Measurements from ENCODE around the gene CDC27. TPM values are rescaled to one million over a fixed set of nuclear protein-coding genes. Genes with fewer than 3 reads are reported as not detected.

Gene CDC27
- total and polyA plus RNA-seq, 2 donors (not counting 1 experiment from before 2014, with no cell fraction given): 20.5 to 90.7 TPM

- WGBS (ENCODE audit: insufficient coverage): 1% methylated on average over 15 of the region's 22 CpGs
These were observed 89.6 kb downstream of the CDC27 start for GRCh38 chr17:47099451-47099986.

More at GRCh38 chr17:47099451-47099986, 89.6 kb downstream of the CDC27 start:
- peaks cover 13 to 33% of the 10 kb centered on the region in 2 donors for H3K4me1 ChIP-seq (ENCODE audit: control insufficient read depth in 2 of 2, insufficient read depth in 2 of 2, low read length in 2 of 2)
- H3K9me3 ChIP-seq (ENCODE audit: control extremely low read depth in 1 of 3, control insufficient read depth in 2 of 3, insufficient read depth in 1 of 3, low read length in 2 of 3): no peaks in the 10 kb centered on the region
- ATAC-seq (ENCODE audit: low read depth) (no peak), DNase-seq (no peak)
- Mint-ChIP-seq H3K27me3 (no peaks in the 10 kb centered on the region), H3K4me3 (peak overlapping the region; percentile 99), H3K9me3 (ENCODE audit: insufficient read depth) (no peaks in the 10 kb centered on the region), H3K27ac (peak overlapping the region; percentile 93), H3K4me1 (peaks cover 34% of the 10 kb centered on the region)
- ChIA-PET CTCF (interaction anchor here (0.9 to 1.2 kb wide), 2 partner anchors 15 to 600 kb away, joined by 3 read pairs; no protein-coding TSS in a partner anchor), POLR2A (interaction anchor here (0.6 to 0.7 kb wide), 2 partner anchors 241 to 1194 kb away, joined by 4 to 5 read pairs; no protein-coding TSS in a partner anchor)
- peaks cover 37% of the 10 kb centered on the region for H3K79me2 ChIP-seq (ENCODE audit: control insufficient read depth, insufficient read depth, low read length)
- H3K4me2 ChIP-seq (replicated peaks; ENCODE audit: low read depth, low read length, poor library complexity, severe bottlenecking): peak overlapping the region; percentile 80
- intact Hi-C loops (cut with micrococcal nuclease): no loop called here
- no peaks in the 10 kb centered on the region for H3K36me3 ChIP-seq (replicated peaks in 1 of 2; ENCODE audit: control extremely low read depth in 1 of 2, control insufficient read depth in 1 of 2, extremely low read depth in 1 of 2, insufficient read depth in 2 of 2, low read length in 1 of 2)
- no peaks in the 10 kb centered on the region for H4K20me1 ChIP-seq (ENCODE audit: control insufficient read depth, insufficient read depth, low read length, poor library complexity, severe bottlenecking)
- TF ChIP-seq EZH2 (IDR thresholded peaks at IDR 0.05; ENCODE audit: borderline replicate concordance, insufficient read depth, low read depth, low read length, poor library complexity, severe bottlenecking): no peak
- no peak for TF ChIP-seq CTCF (IDR thresholded peaks at IDR 0.05)
- peak overlapping the region; percentile 76 for H2AFZ ChIP-seq (ENCODE audit: insufficient read depth, low read depth, low read length, poor library complexity, severe bottlenecking)
- no peaks in the 10 kb centered on the region for H3K27me3 ChIP-seq (replicated peaks in 1 of 4; ENCODE audit: control extremely low read depth in 1 of 4, control insufficient read depth in 3 of 4, insufficient read depth in 4 of 4, low read length in 3 of 4)
- peak overlapping the region; percentile 93 for H3K9ac ChIP-seq (ENCODE audit: low read length)
- H3K27ac ChIP-seq (ENCODE audit: low read length in 2 of 2): peak overlapping the region; percentile 38 to 86
- peak overlapping the region; percentile 25 to 89 (median 78) for H3K4me3 ChIP-seq (ENCODE audit: control extremely low read depth in 1 of 5, extremely low read depth in 1 of 5, insufficient read depth in 1 of 5, low read depth in 2 of 5, low read length in 4 of 5)

Measured in B cell (primary cell).